PC-3 (cell line): ENCODE data around the gene IQCF5.

Experiments
- EZH2 ChIP-seq: fragments of 300-600 bp; sonication (generic); IDR thresholded peaks from one replicate; pipeline ENCODE4 v1.6.1; 2017; ENCODE audit warnings: antibody characterized with exemption, mild to moderate bottlenecking, low read length; ENCODE audit not compliant: unreplicated experiment
- EZH2phosphoT487 ChIP-seq: fragments of 300-600 bp; sonication (generic); IDR thresholded peaks from 2 replicates; pipeline ENCODE4 v1.6.1; 2018; ENCODE audit warnings: mild to moderate bottlenecking, antibody characterized with exemption, low read length, borderline replicate concordance
- TF ChIP-seq, protein P1 (sequence below): fragments of 300-600 bp; sonication (generic); conservative IDR thresholded peaks from 2 replicates; pipeline ENCODE4 v1.5.1; 2017; ENCODE audit warnings: antibody characterized with exemption, low read depth, mild to moderate bottlenecking, low read length

DNA sequence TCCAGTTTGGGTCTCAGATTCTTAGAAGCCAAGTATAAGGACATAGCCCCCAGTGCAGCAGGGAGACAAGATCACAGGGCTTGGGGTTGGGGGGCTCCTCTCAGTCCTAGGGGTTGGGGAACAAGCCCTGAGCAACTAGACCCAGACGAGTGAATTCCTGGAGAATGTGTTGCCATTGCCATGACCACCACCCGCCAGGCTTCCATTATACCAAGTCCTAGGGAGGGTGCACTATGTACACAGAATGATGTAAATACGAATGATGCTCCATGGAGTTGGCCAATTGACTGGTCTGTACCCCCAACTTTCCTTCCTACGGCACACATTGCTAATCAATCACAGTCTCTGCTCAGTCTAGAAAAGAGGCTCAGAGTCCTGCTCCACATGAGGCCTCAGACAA lies 19.0 kb upstream of the IQCF5 start:
- TF ChIP-seq, protein P1, sequence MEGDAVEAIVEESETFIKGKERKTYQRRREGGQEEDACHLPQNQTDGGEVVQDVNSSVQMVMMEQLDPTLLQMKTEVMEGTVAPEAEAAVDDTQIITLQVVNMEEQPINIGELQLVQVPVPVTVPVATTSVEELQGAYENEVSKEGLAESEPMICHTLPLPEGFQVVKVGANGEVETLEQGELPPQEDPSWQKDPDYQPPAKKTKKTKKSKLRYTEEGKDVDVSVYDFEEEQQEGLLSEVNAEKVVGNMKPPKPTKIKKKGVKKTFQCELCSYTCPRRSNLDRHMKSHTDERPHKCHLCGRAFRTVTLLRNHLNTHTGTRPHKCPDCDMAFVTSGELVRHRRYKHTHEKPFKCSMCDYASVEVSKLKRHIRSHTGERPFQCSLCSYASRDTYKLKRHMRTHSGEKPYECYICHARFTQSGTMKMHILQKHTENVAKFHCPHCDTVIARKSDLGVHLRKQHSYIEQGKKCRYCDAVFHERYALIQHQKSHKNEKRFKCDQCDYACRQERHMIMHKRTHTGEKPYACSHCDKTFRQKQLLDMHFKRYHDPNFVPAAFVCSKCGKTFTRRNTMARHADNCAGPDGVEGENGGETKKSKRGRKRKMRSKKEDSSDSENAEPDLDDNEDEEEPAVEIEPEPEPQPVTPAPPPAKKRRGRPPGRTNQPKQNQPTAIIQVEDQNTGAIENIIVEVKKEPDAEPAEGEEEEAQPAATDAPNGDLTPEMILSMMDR = no peak
- no peak for TF ChIP-seq EZH2
- no peak for TF ChIP-seq EZH2phosphoT487
